GM21825 (cell line): ENCODE data around the gene STARD3.
A peak's percentile ranks its signal among the peaks of the same experiment; 100 is the strongest.
"Not testable (repeated sequence)": the region's sequence is repeated elsewhere in the genome, so short reads cannot be mapped to it uniquely, and the experiment has no call there.

Experiments
- ATAC-seq: cut with Tn5 transposase; IDR thresholded peaks from one replicate; pipeline ENCODE4 v1.9.1; 2021; ENCODE audit warnings: mild to moderate bottlenecking, moderate library complexity; ENCODE audit not compliant: unreplicated experiment

Gene STARD3

GRCh38 chr17:39636927-39637736 is at the start of gene STARD3:
Gene STARD3, plus strand, starts transcription at chr17:39637144. Its CDS starts 16,388 bp downstream, at chr17:39653532.
- ATAC-seq = peak; percentile 74

GRCh38 chr17:39590180-39590579 is 46.8 kb upstream of the STARD3 start:
- ATAC-seq = not testable (repeated sequence)

GRCh38 chr17:39591958-39592954 is 44.7 kb upstream of the STARD3 start:
- no peak for ATAC-seq

- ATAC-seq = no peak
These were observed 43.6 kb upstream of the STARD3 start for GRCh38 chr17:39593371-39593770.

- no peak for ATAC-seq
These were observed 41.6 kb upstream of the STARD3 start for GRCh38 chr17:39595294-39595693.

- ATAC-seq = no peak
These were observed 40.9 kb upstream of the STARD3 start for GRCh38 chr17:39595928-39596510.

GRCh38 chr17:39596543-39597267 is 40.2 kb upstream of the STARD3 start:
- ATAC-seq = no peak

GRCh38 chr17:39597372-39598046 is 39.4 kb upstream of the STARD3 start:
- ATAC-seq = no peak

- no peak for ATAC-seq
These were observed 38.9 kb upstream of the STARD3 start for GRCh38 chr17:39598047-39598481.

GRCh38 chr17:39598630-39599003 is 38.3 kb upstream of the STARD3 start:
- no peak for ATAC-seq

GRCh38 chr17:39599004-39599664 is 37.8 kb upstream of the STARD3 start:
- ATAC-seq = no peak

- no peak for ATAC-seq
These were observed 37.2 kb upstream of the STARD3 start for GRCh38 chr17:39599665-39600231.

GRCh38 chr17:39600288-39600996 is 36.5 kb upstream of the STARD3 start:
- ATAC-seq = no peak

- no peak for ATAC-seq
These were observed 35.8 kb upstream of the STARD3 start for GRCh38 chr17:39600997-39601597.

- no peak for ATAC-seq
These were observed 35.0 kb upstream of the STARD3 start for GRCh38 chr17:39601758-39602532.

GRCh38 chr17:39602533-39603303 is 34.2 kb upstream of the STARD3 start:
- no peak for ATAC-seq
